ENCODE measurements around the gene SLC26A11. TPM values are rescaled to one million over a fixed set of nuclear protein-coding genes. Genes with fewer than 3 reads are reported as not detected.

The SLC26A11 gene
- total and polyA plus RNA-seq, 2 of the 13 experiments (the other 11 are each of a cell fraction or from before 2014, with no cell fraction given), result 8.7 to 13.2 TPM

DNA sequence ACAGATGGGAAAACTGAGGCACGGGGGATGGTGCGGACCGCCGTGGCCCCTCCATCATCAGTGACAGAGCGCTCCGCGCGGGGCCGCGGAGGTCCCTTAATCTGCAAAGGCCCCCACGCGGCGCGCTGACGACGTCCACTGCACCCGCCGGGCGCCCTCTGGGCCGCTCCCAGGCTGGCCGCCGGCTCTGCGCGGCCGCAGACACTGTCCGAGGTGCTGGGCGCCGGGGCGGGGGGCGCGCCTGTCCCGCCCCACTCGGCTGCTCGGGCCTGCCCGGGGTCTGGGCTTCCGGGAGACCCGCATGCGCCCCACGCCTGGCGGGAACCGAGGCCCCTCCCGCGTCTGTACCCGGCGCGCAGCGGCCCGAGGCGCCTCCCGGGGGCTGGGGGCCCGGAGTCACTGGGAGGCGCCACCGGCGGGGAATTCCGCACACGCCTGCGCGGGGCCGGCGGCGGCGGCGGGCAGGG is 39.9 kb downstream of the SLC26A11 start (continued):
- TF ChIP-seq, protein P1, sequence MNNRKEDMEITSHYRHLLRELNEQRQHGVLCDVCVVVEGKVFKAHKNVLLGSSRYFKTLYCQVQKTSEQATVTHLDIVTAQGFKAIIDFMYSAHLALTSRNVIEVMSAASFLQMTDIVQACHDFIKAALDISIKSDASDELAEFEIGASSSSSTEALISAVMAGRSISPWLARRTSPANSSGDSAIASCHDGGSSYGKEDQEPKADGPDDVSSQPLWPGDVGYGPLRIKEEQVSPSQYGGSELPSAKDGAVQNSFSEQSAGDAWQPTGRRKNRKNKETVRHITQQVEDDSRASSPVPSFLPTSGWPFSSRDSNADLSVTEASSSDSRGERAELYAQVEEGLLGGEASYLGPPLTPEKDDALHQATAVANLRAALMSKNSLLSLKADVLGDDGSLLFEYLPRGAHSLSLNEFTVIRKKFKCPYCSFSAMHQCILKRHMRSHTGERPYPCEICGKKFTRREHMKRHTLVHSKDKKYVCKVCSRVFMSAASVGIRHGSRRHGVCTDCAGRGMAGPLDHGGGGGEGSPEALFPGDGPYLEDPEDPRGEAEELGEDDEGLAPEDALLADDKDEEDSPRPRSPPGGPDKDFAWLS (CRISPR knock-in tag; IDR thresholded peaks at IDR 0.05; ENCODE audit: borderline replicate concordance), result no peak
- TF ChIP-seq TCF7L2 (IDR thresholded peaks at IDR 0.05; ENCODE audit: low read depth, low read length) (no peak), XBP1 (CRISPR knock-in tag; IDR thresholded peaks at IDR 0.05) (no peak), HNRNPUL1 (IDR thresholded peaks at IDR 0.05; ENCODE audit: low read depth, low read length) (no peak), ZNF724P (CRISPR knock-in tag; IDR thresholded peaks at IDR 0.05; ENCODE audit: borderline replicate concordance) (peak; percentile 30; the same call in 1 of the 2 replicates), ZNF768 (CRISPR knock-in tag; IDR thresholded peaks at IDR 0.05) (peak; percentile 66), YEATS2 (CRISPR knock-in tag; IDR thresholded peaks at IDR 0.05; ENCODE audit: borderline replicate concordance) (no peak; the same call in 1 of the 2 replicates), REL (CRISPR knock-in tag; conservative IDR thresholded peaks at IDR 0.05) (no peak), PRPF4 (IDR thresholded peaks at IDR 0.05; ENCODE audit: low read depth, low read length, poor library complexity, severe bottlenecking) (no peak), ZNF446 (CRISPR knock-in tag; IDR thresholded peaks at IDR 0.05) (0 out of 2 replicates have a peak, but pooled peaks have one; percentile 53), ZNF101 (CRISPR knock-in tag; IDR thresholded peaks at IDR 0.05; ENCODE audit: borderline replicate concordance, low read depth) (no peak), SIN3A (IDR thresholded peaks at IDR 0.05; ENCODE audit: borderline replicate concordance, low read depth, low read length) (no peak), EED (CRISPR knock-in tag; IDR thresholded peaks at IDR 0.05) (0 out of 2 replicates have a peak, but pooled peaks have one; percentile 17), HOXA7 (CRISPR knock-in tag; IDR thresholded peaks at IDR 0.05) (no peak), FOXK1 (CRISPR knock-in tag; IDR thresholded peaks at IDR 0.05; ENCODE audit: borderline replicate concordance, low read depth) (no peak), IKZF4 (CRISPR knock-in tag; IDR thresholded peaks at IDR 0.05; ENCODE audit: borderline replicate concordance, low read depth, not compliant biosample characterization) (no peak), ZMAT3 (CRISPR knock-in tag; conservative IDR thresholded peaks at IDR 0.05) (peak; percentile 43), SP140L (CRISPR knock-in tag; IDR thresholded peaks at IDR 0.05; ENCODE audit: borderline replicate concordance) (no peak), RXRA (CRISPR knock-in tag; IDR thresholded peaks at IDR 0.05) (no peak), NFKB2 (CRISPR knock-in tag; IDR thresholded peaks at IDR 0.05; ENCODE audit: borderline replicate concordance) (no peak; the same call in 1 of the 2 replicates)
- TF ChIP-seq, protein P2, sequence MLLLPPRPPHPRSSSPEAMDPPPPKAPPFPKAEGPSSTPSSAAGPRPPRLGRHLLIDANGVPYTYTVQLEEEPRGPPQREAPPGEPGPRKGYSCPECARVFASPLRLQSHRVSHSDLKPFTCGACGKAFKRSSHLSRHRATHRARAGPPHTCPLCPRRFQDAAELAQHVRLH (CRISPR knock-in tag; IDR thresholded peaks at IDR 0.05; ENCODE audit: borderline replicate concordance, low read depth), result no peak
- TF ChIP-seq, protein P3, sequence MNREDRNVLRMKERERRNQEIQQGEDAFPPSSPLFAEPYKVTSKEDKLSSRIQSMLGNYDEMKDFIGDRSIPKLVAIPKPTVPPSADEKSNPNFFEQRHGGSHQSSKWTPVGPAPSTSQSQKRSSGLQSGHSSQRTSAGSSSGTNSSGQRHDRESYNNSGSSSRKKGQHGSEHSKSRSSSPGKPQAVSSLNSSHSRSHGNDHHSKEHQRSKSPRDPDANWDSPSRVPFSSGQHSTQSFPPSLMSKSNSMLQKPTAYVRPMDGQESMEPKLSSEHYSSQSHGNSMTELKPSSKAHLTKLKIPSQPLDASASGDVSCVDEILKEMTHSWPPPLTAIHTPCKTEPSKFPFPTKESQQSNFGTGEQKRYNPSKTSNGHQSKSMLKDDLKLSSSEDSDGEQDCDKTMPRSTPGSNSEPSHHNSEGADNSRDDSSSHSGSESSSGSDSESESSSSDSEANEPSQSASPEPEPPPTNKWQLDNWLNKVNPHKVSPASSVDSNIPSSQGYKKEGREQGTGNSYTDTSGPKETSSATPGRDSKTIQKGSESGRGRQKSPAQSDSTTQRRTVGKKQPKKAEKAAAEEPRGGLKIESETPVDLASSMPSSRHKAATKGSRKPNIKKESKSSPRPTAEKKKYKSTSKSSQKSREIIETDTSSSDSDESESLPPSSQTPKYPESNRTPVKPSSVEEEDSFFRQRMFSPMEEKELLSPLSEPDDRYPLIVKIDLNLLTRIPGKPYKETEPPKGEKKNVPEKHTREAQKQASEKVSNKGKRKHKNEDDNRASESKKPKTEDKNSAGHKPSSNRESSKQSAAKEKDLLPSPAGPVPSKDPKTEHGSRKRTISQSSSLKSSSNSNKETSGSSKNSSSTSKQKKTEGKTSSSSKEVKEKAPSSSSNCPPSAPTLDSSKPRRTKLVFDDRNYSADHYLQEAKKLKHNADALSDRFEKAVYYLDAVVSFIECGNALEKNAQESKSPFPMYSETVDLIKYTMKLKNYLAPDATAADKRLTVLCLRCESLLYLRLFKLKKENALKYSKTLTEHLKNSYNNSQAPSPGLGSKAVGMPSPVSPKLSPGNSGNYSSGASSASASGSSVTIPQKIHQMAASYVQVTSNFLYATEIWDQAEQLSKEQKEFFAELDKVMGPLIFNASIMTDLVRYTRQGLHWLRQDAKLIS (CRISPR knock-in tag; IDR thresholded peaks at IDR 0.05), result no peak
- TF ChIP-seq, protein P4, sequence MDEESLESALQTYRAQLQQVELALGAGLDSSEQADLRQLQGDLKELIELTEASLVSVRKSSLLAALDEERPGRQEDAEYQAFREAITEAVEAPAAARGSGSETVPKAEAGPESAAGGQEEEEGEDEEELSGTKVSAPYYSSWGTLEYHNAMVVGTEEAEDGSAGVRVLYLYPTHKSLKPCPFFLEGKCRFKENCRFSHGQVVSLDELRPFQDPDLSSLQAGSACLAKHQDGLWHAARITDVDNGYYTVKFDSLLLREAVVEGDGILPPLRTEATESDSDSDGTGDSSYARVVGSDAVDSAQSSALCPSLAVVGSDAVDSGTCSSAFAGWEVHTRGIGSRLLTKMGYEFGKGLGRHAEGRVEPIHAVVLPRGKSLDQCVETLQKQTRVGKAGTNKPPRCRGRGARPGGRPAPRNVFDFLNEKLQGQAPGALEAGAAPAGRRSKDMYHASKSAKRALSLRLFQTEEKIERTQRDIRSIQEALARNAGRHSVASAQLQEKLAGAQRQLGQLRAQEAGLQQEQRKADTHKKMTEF (CRISPR knock-in tag; IDR thresholded peaks at IDR 0.05), result no peak

Data from HepG2 (cell line).